Neural crest cell (in vitro differentiated cells): ENCODE data around the gene ARHGAP26. TPM values are rescaled to one million over a fixed set of nuclear protein-coding genes. Genes with fewer than 3 reads are reported as not detected.
"Not testable (repeated sequence)": the region's sequence is repeated elsewhere in the genome, so short reads cannot be mapped to it uniquely, and the experiment has no call there.

Experiments
- DNase-seq: peaks from one replicate; pipeline ENCODE4 v3.0.0; 2021; ENCODE audit warnings: low read depth, mixed read lengths, low spot score
- H3K27ac Mint-ChIP-seq: one replicate; pipeline ENCODE4 v1.8.0; 2021; ENCODE audit warnings: mild to moderate bottlenecking, mixed read lengths; ENCODE audit not compliant: unreplicated experiment
- H3K27me3 Mint-ChIP-seq: 2 replicates; pipeline ENCODE4 v1.8.0; 2021; ENCODE audit warnings: low read depth, mild to moderate bottlenecking, mixed read lengths
- H3K36me3 Mint-ChIP-seq: 2 replicates; pipeline ENCODE4 v1.8.0; 2021; ENCODE audit warnings: low read depth, mild to moderate bottlenecking, mixed read lengths
- H3K4me1 Mint-ChIP-seq: 2 replicates; pipeline ENCODE4 v1.8.0; 2021; ENCODE audit warnings: mixed read lengths
- H3K4me3 Mint-ChIP-seq: one replicate; pipeline ENCODE4 v1.8.0; 2021; ENCODE audit warnings: mild to moderate bottlenecking, mixed read lengths
- H3K9me3 Mint-ChIP-seq: 2 replicates; pipeline ENCODE4 v1.8.0; 2021; ENCODE audit warnings: mixed read lengths
- CTCF ChIP-seq: fragments of 200-600 bp; sonication (generic); conservative IDR thresholded peaks from 2 replicates; pipeline ENCODE4 v1.5.0; 2021; ENCODE audit warnings: antibody characterized with exemption, mild to moderate bottlenecking
- total RNA-seq: library from RNA; stranded (reverse); gene quantifications from 2 replicates; pipeline ENCODE4 v1.2.1, GENCODE V29; 2021

Gene ARHGAP26
- total RNA-seq, 1 donor from 2014 or later, result 5.5 TPM

GRCh38 chr5:142994218-142994617, 224.0 kb downstream of the ARHGAP26 start:
- peaks cover 6% of the 10 kb centered on the region for H3K36me3 Mint-ChIP-seq
- H3K27me3 Mint-ChIP-seq, result no peaks in the 10 kb centered on the region
- no peaks in the 10 kb centered on the region for H3K4me1 Mint-ChIP-seq
- DNase-seq, result no peak
- peaks cover 3% of the 10 kb centered on the region for H3K9me3 Mint-ChIP-seq
- no peak for TF ChIP-seq CTCF
- no peak overlapping the region for H3K4me3 Mint-ChIP-seq
- no peak overlapping the region for H3K27ac Mint-ChIP-seq

- not testable (repeated sequence) for H3K27ac Mint-ChIP-seq, H3K27me3 Mint-ChIP-seq, H3K9me3 Mint-ChIP-seq
Measured at GRCh38 chr5:142995621-142996020, 225.4 kb downstream of the ARHGAP26 start.

GRCh38 chr5:142997591-142997990, 227.4 kb downstream of the ARHGAP26 start:
- no peak for TF ChIP-seq CTCF
- peaks cover 3% of the 10 kb centered on the region for H3K4me1 Mint-ChIP-seq
- H3K36me3 Mint-ChIP-seq, result no peaks in the 10 kb centered on the region
- no peaks in the 10 kb centered on the region for H3K27me3 Mint-ChIP-seq
- DNase-seq, result no peak
- H3K9me3 Mint-ChIP-seq, result peaks cover 3% of the 10 kb centered on the region
- H3K27ac Mint-ChIP-seq, result no peak overlapping the region
- H3K4me3 Mint-ChIP-seq, result no peak overlapping the region

More at GRCh38 chr5:142995621-142996020, 225.4 kb downstream of the ARHGAP26 start:
- H3K4me1 Mint-ChIP-seq, DNase-seq, H3K4me3 Mint-ChIP-seq, H3K36me3 Mint-ChIP-seq: not testable (repeated sequence)

GRCh38 chr5:142998316-142999020, 228.3 kb downstream of the ARHGAP26 start:
- Mint-ChIP-seq H3K27ac (no peak overlapping the region), H3K4me3 (no peak overlapping the region), H3K27me3 (no peaks in the 10 kb centered on the region), H3K36me3 (no peaks in the 10 kb centered on the region), H3K4me1 (peaks cover 6% of the 10 kb centered on the region), H3K9me3 (peaks cover 3% of the 10 kb centered on the region)
- no peak for TF ChIP-seq CTCF
- DNase-seq, result no peak

GRCh38 chr5:143000551-143000950, 230.4 kb downstream of the ARHGAP26 start:
- not testable (repeated sequence) for DNase-seq, H3K9me3 Mint-ChIP-seq, H3K4me1 Mint-ChIP-seq, H3K27ac Mint-ChIP-seq, H3K36me3 Mint-ChIP-seq, H3K27me3 Mint-ChIP-seq, H3K4me3 Mint-ChIP-seq

- Mint-ChIP-seq H3K36me3 (no peaks in the 10 kb centered on the region), H3K27me3 (no peaks in the 10 kb centered on the region), H3K4me1 (peaks cover 10% of the 10 kb centered on the region), H3K27ac (no peak overlapping the region), H3K4me3 (no peak overlapping the region), H3K9me3 (no peaks in the 10 kb centered on the region)
- no peak for DNase-seq
- TF ChIP-seq CTCF, result no peak
Measured at GRCh38 chr5:143001764-143002351, 231.7 kb downstream of the ARHGAP26 start.
